ENCODE measurements around the gene FES. TPM values are rescaled to one million over a fixed set of nuclear protein-coding genes. Genes with fewer than 3 reads are reported as not detected.

FES gene
- total RNA-seq, 4 donors from 2014 or later = 5.3 to 13.5 (median 10.1) TPM

- H3K4me1 ChIP-seq = peaks cover 7 to 27% of the 10 kb centered on the region in 2 donors
- in situ Hi-C loops (cut with MboI; ENCODE audit: low sequenced_read_pairs in 4 of 4) = no loop called here
- H3K9me3 ChIP-seq = no peaks in the 10 kb centered on the region
- H3K27me3 ChIP-seq = no peaks in the 10 kb centered on the region
- no peak for DNase-seq
- no peak for ATAC-seq
- intact Hi-C loops (cut with DNase I; ENCODE audit: low total_unique reads) = no loop called here
- no peaks in the 10 kb centered on the region for H3K36me3 ChIP-seq
- no peak overlapping the region for H3K4me3 ChIP-seq
- TF ChIP-seq CTCF (IDR thresholded peaks at IDR 0.05 in 4 of 5, conservative IDR thresholded peaks at IDR 0.05 in 1 of 5) (no peak), POLR2A (IDR thresholded peaks at IDR 0.05) (no peak)
- no peak overlapping the region for H3K27ac ChIP-seq
These were observed 18.1 kb upstream of the FES start for GRCh38 chr15:90866161-90866715.

GRCh38 chr15:90866800-90867199, 17.5 kb upstream of the FES start:
- H3K27me3 ChIP-seq = no peaks in the 10 kb centered on the region
- no peak overlapping the region for H3K4me3 ChIP-seq
- no peak for ATAC-seq
- TF ChIP-seq CTCF (IDR thresholded peaks at IDR 0.05 in 4 of 5, conservative IDR thresholded peaks at IDR 0.05 in 1 of 5) (no peak), POLR2A (IDR thresholded peaks at IDR 0.05) (no peak)
- no peaks in the 10 kb centered on the region for H3K9me3 ChIP-seq
- no peaks in the 10 kb centered on the region for H3K36me3 ChIP-seq
- in situ Hi-C loops (cut with MboI; ENCODE audit: low sequenced_read_pairs in 4 of 4) (no loop called here), intact Hi-C loops (cut with DNase I; ENCODE audit: low total_unique reads) (no loop called here)
- no peak overlapping the region for H3K27ac ChIP-seq
- H3K4me1 ChIP-seq = peaks cover 7 to 27% of the 10 kb centered on the region in 2 donors
- DNase-seq = no peak

GRCh38 chr15:90868261-90868689, 16.0 kb upstream of the FES start, which contains the start of gene FURIN:
FURIN (plus strand) TSS chr15:90868588; CDS start chr15:90875741, 7,153 bp downstream.
- TF ChIP-seq POLR2A (IDR thresholded peaks at IDR 0.05) (no peak), CTCF (IDR thresholded peaks at IDR 0.05 in 4 of 5, conservative IDR thresholded peaks at IDR 0.05 in 1 of 5) (no peak)
- Histone ChIP-seq H3K27ac (peak within 1 kb of the TSS; percentile 93 to 98 (median 96)), H3K27me3 (no peaks in the 10 kb centered on the region), H3K36me3 (no peaks in the 10 kb centered on the region), H3K9me3 (no peaks in the 10 kb centered on the region), H3K4me1 (peaks cover 17 to 28% of the 10 kb centered on the region in 2 donors), H3K4me3 (no peak within 1 kb of the TSS)
- ATAC-seq (no peak), DNase-seq (no peak)
- in situ Hi-C loops (cut with MboI; ENCODE audit: low sequenced_read_pairs in 4 of 4) (no loop called here), intact Hi-C loops (cut with DNase I; ENCODE audit: low total_unique reads) (no loop called here)

- in situ Hi-C loops (cut with MboI; ENCODE audit: low sequenced_read_pairs in 4 of 4) (no loop called here), intact Hi-C loops (cut with DNase I; ENCODE audit: low total_unique reads) (no loop called here)
- H3K4me3 ChIP-seq = no peak overlapping the region
- no peaks in the 10 kb centered on the region for H3K27me3 ChIP-seq
- no peak for TF ChIP-seq CTCF (IDR thresholded peaks at IDR 0.05 in 4 of 5, conservative IDR thresholded peaks at IDR 0.05 in 1 of 5)
- no peak for TF ChIP-seq POLR2A (IDR thresholded peaks at IDR 0.05)
- ATAC-seq (no peak), DNase-seq (no peak)
- no peaks in the 10 kb centered on the region for H3K9me3 ChIP-seq
- H3K27ac ChIP-seq = peak overlapping the region; percentile 93 to 98 (median 96)
- H3K36me3 ChIP-seq = no peaks in the 10 kb centered on the region
- H3K4me1 ChIP-seq = peaks cover 25 to 36% of the 10 kb centered on the region in 2 donors
These were observed 15.2 kb upstream of the FES start for GRCh38 chr15:90869140-90869541.

Data from gastrocnemius medialis (tissue), 4 donors.